HG03520 (cell line): ENCODE results near the gene ECPAS.
"Not testable (repeated sequence)": the region's sequence is repeated elsewhere in the genome, so short reads cannot be mapped to it uniquely, and the experiment has no call there.

Experiments
- ATAC-seq: cut with Tn5 transposase; IDR thresholded peaks from one replicate; pipeline ENCODE4 v1.9.1; 2021; ENCODE audit warnings: mild to moderate bottlenecking, moderate library complexity; ENCODE audit not compliant: unreplicated experiment

The ECPAS gene

GRCh38 chr9:111429175-111429574, 55.0 kb downstream of the ECPAS start:
- ATAC-seq, result no peak

DNA sequence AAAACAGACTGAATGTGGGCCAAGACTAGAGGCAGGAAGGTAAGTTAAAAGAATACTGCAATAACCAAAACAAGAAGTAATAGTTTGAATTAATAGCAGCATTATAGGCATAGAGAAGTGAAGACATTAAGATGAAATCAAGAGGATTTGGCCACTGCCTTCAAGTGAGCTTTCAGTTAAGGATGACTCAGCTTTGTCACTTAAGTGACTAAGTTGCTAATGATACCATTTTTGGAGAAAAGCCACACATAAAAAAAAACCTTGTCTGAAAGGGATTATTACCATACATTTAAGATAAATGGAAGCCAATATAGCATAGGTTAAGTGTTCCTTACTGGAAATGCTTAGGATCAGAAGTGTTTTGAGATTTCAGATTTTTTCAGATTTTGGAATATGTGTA, 57.0 kb downstream of the ECPAS start:
- no peak for ATAC-seq

DNA sequence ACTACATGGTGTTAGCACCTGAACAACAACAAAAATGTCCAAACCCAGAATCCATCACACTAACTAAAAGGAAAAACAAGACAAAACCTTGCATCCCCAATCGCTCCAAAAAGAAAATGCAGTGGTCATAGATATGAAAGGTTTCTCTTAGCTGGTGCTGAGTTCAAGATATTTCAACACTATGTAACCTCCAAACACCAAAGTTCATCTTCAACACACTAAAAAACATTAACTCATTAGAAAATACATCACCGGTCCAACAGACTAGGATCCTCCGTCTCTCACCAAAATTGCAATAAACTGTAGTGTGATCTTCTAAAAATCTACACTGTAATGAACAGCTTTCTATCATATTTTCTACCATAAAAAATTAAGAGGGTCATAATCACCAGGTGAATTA, 60.8 kb downstream of the ECPAS start:
- ATAC-seq, result no peak

DNA sequence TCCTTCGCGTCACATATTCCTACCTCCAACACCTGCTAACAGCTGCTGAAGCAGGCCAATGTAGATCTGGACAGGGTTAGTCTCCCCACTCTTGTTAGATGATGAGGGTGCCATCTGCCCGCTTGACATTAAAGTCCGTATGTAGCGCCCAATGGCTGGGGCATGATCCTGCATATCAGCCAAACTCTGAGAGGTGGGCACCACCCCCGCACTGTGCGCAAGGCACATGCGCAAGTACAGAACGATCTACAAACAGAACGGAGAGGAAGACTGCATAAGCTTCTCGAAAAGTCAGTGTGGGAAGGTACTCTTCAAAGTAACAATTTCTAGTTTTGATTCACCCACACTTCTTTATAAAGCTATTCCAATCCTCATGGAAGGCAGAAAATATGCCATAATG, 69.8 kb downstream of the ECPAS start:
- ATAC-seq, result no peak

DNA sequence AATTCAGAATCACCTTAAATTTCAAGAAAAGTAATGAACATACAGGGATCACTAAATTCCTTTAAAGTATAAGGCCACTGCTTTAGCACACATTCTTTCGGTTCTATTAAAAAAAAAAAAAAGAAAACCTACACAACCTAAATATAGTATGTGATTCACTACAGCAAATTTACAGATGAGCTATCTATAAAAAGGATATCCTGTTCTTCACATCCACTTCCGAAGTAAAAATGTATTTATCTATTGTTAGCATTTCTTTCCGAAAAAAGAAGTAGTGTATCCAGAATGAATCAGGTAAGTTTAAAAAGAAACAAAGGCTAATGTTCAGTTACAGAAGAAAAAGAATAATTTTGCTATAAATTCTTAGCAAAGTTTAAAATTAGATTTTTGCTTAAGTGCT, 70.2 kb downstream of the ECPAS start:
- no peak for ATAC-seq

- ATAC-seq, result no peak
These were observed 71.9 kb downstream of the ECPAS start for GRCh38 chr9:111412280-111412679.

DNA sequence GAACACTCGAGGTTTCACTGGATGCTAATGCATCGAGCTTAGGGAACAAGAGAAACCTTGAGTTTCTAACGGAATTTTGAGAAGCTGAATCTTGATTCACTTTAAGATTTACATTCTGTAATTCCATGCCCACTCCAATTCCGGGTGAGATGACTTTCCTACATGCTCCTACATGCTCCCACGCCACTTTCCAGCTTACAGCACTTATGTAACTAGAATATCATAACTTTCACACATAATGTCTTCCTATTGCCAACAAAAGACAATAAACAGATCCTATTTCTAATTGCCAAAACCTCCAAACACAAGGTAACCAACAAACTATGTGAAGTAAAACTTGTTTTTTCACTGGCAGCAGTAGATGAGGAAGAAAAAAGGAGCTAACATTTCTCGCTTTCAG, 72.9 kb downstream of the ECPAS start:
- ATAC-seq, result no peak

GRCh38 chr9:111407813-111408212, 76.4 kb downstream of the ECPAS start:
- ATAC-seq, result no peak

DNA sequence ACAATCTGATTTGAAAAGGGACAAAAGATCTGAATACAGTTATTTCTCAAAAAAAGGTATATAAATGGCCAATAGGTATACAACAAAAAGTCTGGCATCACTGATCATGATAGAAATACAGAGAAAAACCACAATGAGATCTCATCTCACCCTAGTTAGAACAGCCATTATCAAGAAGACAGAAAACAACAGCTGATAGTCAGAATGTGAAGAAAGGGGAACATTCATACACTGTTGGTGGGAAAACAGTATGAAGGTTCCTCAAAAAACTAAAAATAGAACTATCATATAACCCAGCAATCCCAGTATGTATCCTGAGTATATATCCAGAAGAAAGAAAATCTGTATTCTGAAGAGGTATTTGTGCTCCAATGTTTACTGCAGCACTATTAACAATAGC, 78.5 kb downstream of the ECPAS start:
- ATAC-seq, result no peak

- not testable (repeated sequence) for ATAC-seq
These were observed 82.7 kb downstream of the ECPAS start for GRCh38 chr9:111401486-111401885.

GRCh38 chr9:111400564-111400898, 83.7 kb downstream of the ECPAS start:
- no peak for ATAC-seq

DNA sequence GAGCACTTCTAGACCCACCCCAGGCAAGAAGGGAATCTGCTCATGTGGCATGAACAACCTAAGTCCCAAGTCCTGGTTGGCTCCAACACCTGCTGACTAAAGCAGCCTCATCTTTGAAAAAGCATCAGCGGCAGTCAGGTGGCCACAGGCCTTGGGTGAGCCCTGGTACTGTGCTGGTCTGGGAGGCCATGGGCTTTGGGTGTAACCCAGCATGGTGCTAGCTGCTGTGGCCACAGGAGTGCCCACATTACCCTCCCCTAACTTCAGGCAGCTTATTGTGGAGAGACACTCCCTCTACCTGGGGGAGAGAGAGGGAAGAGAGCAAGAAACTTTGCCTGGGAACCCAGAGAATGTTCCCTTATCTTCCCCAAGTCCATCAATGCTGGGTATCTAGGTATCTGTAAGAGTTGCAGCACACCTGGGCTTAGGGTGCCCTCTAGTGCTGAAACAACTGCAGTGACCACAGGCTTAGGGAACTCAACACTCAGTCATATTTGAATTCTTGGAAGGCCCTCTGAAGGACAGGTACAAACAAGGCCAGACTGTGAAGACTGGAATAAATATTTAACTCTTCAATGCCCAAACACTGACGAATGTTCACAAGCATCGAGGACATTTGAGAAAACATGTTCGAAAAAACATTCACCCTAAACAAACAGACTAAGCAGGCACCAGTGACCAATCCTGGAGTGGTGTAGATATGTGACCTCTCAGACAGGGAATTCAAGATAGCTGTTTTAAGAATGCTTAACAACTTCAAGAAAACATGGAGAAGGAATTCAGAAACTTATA, 84.2 kb downstream of the ECPAS start:
- no peak for ATAC-seq

- ATAC-seq, result no peak
These were observed 84.9 kb downstream of the ECPAS start for GRCh38 chr9:111399211-111399739.

- no peak for ATAC-seq
These were observed 90.2 kb downstream of the ECPAS start for GRCh38 chr9:111393971-111394370.

- no peak for ATAC-seq
These were observed 94.8 kb downstream of the ECPAS start for GRCh38 chr9:111389406-111389805.

- no peak for ATAC-seq
These were observed 97.8 kb downstream of the ECPAS start for GRCh38 chr9:111386386-111386785.

GRCh38 chr9:111381006-111381405, 103.2 kb downstream of the ECPAS start:
- no peak for ATAC-seq

DNA sequence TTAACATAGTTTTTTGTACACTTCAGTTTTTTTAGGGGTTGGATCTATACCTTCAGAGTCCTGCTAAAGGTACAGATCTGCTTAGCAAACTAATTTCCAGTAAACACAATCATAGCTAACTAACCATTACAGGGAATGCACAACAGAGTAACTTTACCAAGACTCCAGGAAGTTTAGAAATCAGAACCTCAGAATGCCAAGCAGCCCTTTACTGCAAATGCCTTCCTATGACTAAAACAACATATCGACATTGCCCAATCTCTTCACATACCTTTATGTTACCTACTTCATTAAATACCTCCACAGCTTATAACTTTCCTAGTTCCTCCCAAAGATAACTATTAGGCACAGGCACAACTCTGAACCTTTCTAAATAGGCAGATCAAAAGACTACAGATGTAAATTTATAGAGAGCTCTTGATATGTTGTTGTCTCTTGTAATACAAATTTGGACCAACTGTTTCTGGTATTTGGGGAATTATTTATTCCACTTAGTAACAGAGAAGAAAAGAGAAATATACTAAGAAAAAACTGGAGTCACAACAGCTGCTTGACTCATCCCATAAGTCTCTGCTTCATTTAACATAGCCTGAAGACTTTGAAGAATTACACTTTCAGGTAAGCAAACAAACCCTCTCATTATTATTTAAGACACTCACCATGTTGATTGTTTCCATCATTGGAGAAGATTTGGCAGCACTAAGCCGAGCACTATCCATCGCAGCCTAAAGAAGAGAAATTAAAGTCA, 108.2 kb downstream of the ECPAS start:
- no peak for ATAC-seq

GRCh38 chr9:111375062-111375461, 109.1 kb downstream of the ECPAS start:
- ATAC-seq, result no peak

GRCh38 chr9:111372297-111372696, 111.9 kb downstream of the ECPAS start:
- ATAC-seq, result no peak

- no peak for ATAC-seq
These were observed 117.2 kb downstream of the ECPAS start for GRCh38 chr9:111366978-111367377.

DNA sequence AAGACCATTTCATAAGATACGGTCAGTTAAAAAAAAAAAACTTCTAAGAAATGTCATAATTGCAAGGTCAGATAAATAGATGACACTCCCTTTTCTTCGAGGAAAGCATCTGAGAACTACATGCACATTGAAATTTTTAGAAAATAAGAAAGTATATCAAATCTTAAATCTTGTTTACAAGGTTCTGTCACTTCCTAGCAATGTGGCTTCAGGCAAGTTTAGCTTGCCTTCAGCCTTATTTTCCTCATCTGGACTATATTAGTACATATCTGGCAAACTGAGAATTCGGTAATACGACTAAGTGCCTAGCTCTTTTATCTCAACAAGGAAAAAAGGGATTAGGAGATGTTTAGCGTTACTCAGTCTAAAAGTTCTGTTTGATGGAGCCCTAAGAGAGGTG, 121.7 kb downstream of the ECPAS start:
- no peak for ATAC-seq
